ENCODE measurements around the gene SLCO2A1. TPM values are rescaled to one million over a fixed set of nuclear protein-coding genes. Genes with fewer than 3 reads are reported as not detected.

SLCO2A1 gene
- total RNA-seq, 2 donors from 2014 or later: 26.3 to 34.8 TPM

GRCh38 chr3:133999891-134000685, 29.6 kb downstream of the SLCO2A1 start:
- H3K4me3 ChIP-seq: no peak overlapping the region
- DNase-seq: no peak
- H3K36me3 ChIP-seq: no peaks in the 10 kb centered on the region
- H3K27ac ChIP-seq: no peak overlapping the region
- intact Hi-C loops (cut with DNase I): no loop called here
- no peaks in the 10 kb centered on the region for H3K9me3 ChIP-seq
- no peak for TF ChIP-seq CTCF (IDR thresholded peaks at IDR 0.05)
- H3K27me3 ChIP-seq: no peaks in the 10 kb centered on the region
- H3K4me1 ChIP-seq: no peaks in the 10 kb centered on the region
- no peak overlapping the region for H3K9ac ChIP-seq (ENCODE audit: low read depth in 2 of 2, low read length in 2 of 2)

- TF ChIP-seq CTCF (IDR thresholded peaks at IDR 0.05): no peak
- Histone ChIP-seq H3K4me3 (no peak overlapping the region), H3K9ac (ENCODE audit: low read depth in 2 of 2, low read length in 2 of 2) (no peak overlapping the region), H3K9me3 (no peaks in the 10 kb centered on the region), H3K36me3 (no peaks in the 10 kb centered on the region), H3K4me1 (no peaks in the 10 kb centered on the region), H3K27me3 (no peaks in the 10 kb centered on the region), H3K27ac (no peak overlapping the region)
- intact Hi-C loops (cut with DNase I): no loop called here
- DNase-seq: no peak
These were observed 31.0 kb downstream of the SLCO2A1 start for GRCh38 chr3:133998691-133999241.

GRCh38 chr3:133997871-133998635, 31.7 kb downstream of the SLCO2A1 start:
- intact Hi-C loops (cut with DNase I): no loop called here
- no peak for DNase-seq
- no peaks in the 10 kb centered on the region for H3K9me3 ChIP-seq

GRCh38 chr3:133996996-133997395, 32.7 kb downstream of the SLCO2A1 start:
- Histone ChIP-seq H3K36me3 (no peaks in the 10 kb centered on the region), H3K4me1 (no peaks in the 10 kb centered on the region), H3K27me3 (no peaks in the 10 kb centered on the region), H3K27ac (no peak overlapping the region), H3K9me3 (no peaks in the 10 kb centered on the region), H3K9ac (ENCODE audit: low read depth in 2 of 2, low read length in 2 of 2) (no peak overlapping the region), H3K4me3 (no peak overlapping the region)
- DNase-seq: no peak
- intact Hi-C loops (cut with DNase I): no loop called here
- TF ChIP-seq CTCF (IDR thresholded peaks at IDR 0.05): no peak

More at GRCh38 chr3:133997871-133998635, 31.7 kb downstream of the SLCO2A1 start:
- Histone ChIP-seq H3K9ac (ENCODE audit: low read depth in 2 of 2, low read length in 2 of 2) (no peak overlapping the region), H3K4me1 (no peaks in the 10 kb centered on the region), H3K36me3 (no peaks in the 10 kb centered on the region), H3K4me3 (no peak overlapping the region), H3K27ac (no peak overlapping the region), H3K27me3 (no peaks in the 10 kb centered on the region)
- no peak for TF ChIP-seq CTCF (IDR thresholded peaks at IDR 0.05)

GRCh38 chr3:133996251-133996661, 33.5 kb downstream of the SLCO2A1 start:
- H3K9ac ChIP-seq (ENCODE audit: low read depth in 2 of 2, low read length in 2 of 2): no peak overlapping the region
- H3K27ac ChIP-seq: no peak overlapping the region
- H3K36me3 ChIP-seq: no peaks in the 10 kb centered on the region
- intact Hi-C loops (cut with DNase I): no loop called here
- TF ChIP-seq CTCF (IDR thresholded peaks at IDR 0.05): no peak
- no peaks in the 10 kb centered on the region for H3K4me1 ChIP-seq
- H3K4me3 ChIP-seq: no peak overlapping the region
- DNase-seq: no peak
- no peaks in the 10 kb centered on the region for H3K27me3 ChIP-seq
- H3K9me3 ChIP-seq: no peaks in the 10 kb centered on the region

All from colonic mucosa (tissue), 4 donors.